ENCODE data around the gene ADIPOQ.
"Not testable (repeated sequence)": the region's sequence is repeated elsewhere in the genome, so short reads cannot be mapped to it uniquely, and the experiment has no call there.

The ADIPOQ gene

GRCh38 chr3:186842426-186843038 is at the start of gene ADIPOQ:
Gene ADIPOQ, plus strand, starts transcription at chr3:186842710. Its CDS starts 10,349 bp downstream, at chr3:186853059.
- Mint-ChIP-seq H3K27ac (no peak within 1 kb of the TSS), H3K36me3 (no peaks in the 10 kb centered on the region), H3K27me3 (peaks cover 23% of the 10 kb centered on the region), H3K4me1 (no peaks in the 10 kb centered on the region), H3K4me3 (no peak within 1 kb of the TSS), H3K9me3 (no peaks in the 10 kb centered on the region)
- no peak for ATAC-seq

DNA sequence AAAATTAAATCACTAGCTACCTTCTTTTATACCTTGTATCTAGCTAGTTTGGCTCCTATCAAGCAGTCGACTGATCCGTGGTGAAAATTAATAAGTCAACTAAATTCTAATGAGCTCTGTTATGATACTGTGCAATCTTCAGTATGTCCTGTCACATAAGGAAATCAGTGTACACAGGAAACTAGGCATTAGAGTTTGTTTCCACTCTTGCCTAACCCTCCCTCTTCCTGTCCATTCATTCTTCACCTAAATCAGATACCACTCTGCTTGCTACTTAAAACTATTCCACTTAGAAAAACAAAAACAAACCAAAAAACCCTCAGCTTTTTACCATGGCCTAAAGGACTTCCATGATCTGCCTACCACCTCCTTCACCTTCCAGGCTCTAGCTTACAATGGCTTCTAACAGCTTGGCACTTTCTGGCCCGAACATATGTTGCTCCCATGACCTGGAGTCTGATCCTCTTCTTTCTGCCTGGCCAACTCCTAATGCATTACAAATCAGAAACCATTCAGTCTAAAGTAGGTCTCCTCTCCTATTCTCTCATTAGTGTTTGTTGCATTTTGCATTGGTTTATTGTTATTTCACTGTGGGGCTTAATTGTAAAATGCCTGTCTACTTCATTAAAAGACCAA is 44.2 kb upstream of the ADIPOQ start:
- ATAC-seq, result no peak
- H3K36me3 Mint-ChIP-seq, result peaks cover 35% of the 10 kb centered on the region
- H3K27me3 Mint-ChIP-seq, result no peaks in the 10 kb centered on the region
- no peak overlapping the region for H3K4me3 Mint-ChIP-seq
- H3K9me3 Mint-ChIP-seq, result no peaks in the 10 kb centered on the region
- no peak overlapping the region for H3K27ac Mint-ChIP-seq
- peaks cover 6% of the 10 kb centered on the region for H3K4me1 Mint-ChIP-seq

- Mint-ChIP-seq H3K4me1 (peaks cover 9% of the 10 kb centered on the region), H3K36me3 (peaks cover 21% of the 10 kb centered on the region)
Measured at GRCh38 chr3:186800285-186800684, 42.2 kb upstream of the ADIPOQ start.

GRCh38 chr3:186802701-186803100 is 39.8 kb upstream of the ADIPOQ start:
- H3K27ac Mint-ChIP-seq, result no peak overlapping the region
- H3K27me3 Mint-ChIP-seq, result no peaks in the 10 kb centered on the region
- H3K4me1 Mint-ChIP-seq, result peaks cover 17% of the 10 kb centered on the region
- H3K36me3 Mint-ChIP-seq, result peaks cover 8% of the 10 kb centered on the region
- no peaks in the 10 kb centered on the region for H3K9me3 Mint-ChIP-seq
- no peak for ATAC-seq
- no peak overlapping the region for H3K4me3 Mint-ChIP-seq

More at GRCh38 chr3:186800285-186800684, 42.2 kb upstream of the ADIPOQ start:
- Mint-ChIP-seq H3K9me3 (no peaks in the 10 kb centered on the region), H3K27me3 (no peaks in the 10 kb centered on the region), H3K4me3 (no peak overlapping the region), H3K27ac (no peak overlapping the region)
- ATAC-seq, result no peak

DNA sequence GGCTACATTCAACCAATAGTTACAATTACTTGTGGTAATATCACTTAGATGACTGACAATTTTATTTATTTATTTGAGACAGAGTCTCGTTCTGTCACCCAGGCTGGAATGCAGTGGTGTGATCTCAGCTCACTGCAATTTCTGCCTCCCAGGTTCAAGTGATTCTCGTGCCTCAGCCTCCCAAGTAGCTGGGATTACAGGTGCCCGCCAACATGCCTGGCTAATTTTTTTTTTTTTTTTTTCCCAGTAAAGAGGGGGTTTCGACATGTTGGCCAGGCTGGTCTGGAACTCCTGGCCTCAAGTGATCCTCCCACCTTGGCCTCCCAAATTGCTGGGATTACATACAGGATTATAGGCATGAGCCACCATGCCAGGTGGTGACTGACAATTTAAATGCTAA is 39.1 kb upstream of the ADIPOQ start:
- H3K4me3 Mint-ChIP-seq, H3K9me3 Mint-ChIP-seq, H3K36me3 Mint-ChIP-seq, H3K27ac Mint-ChIP-seq, H3K27me3 Mint-ChIP-seq, ATAC-seq: not testable (repeated sequence)
- peaks cover 14% of the 10 kb centered on the region for H3K4me1 Mint-ChIP-seq

- peaks cover 11% of the 10 kb centered on the region for H3K4me1 Mint-ChIP-seq
- peak; percentile 96 for ATAC-seq
- no peaks in the 10 kb centered on the region for H3K36me3 Mint-ChIP-seq
- no peaks in the 10 kb centered on the region for H3K27me3 Mint-ChIP-seq
- H3K4me3 Mint-ChIP-seq, result peak within 1 kb of the TSS; percentile 90
- H3K9me3 Mint-ChIP-seq, result no peaks in the 10 kb centered on the region
- H3K27ac Mint-ChIP-seq, result peak within 1 kb of the TSS; percentile 86
Measured at GRCh38 chr3:186806089-186807055, 36.1 kb upstream of the ADIPOQ start, which contains the start of gene RFC4. Gene RFC4, minus strand, starts transcription at chr3:186806482. Its CDS starts 1,769 bp downstream, at chr3:186804713.

DNA sequence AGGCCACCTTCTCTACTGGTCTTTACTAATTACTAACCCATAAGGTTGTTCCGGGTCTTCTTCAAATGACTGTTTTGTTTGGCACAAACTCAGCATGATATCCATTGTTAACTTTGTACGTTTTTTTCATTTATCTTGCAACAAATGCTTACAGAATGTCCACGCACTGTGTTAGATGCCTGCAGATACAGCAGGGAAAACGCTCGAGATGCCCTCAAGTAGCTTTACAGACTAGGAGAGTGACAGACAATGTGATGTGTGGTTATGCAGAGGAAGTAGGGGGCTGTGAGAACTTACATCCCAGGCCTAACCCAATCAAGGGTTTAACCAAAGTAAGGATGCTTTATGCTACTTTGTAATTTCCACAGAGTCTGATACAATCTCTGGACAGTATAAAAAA is 35.3 kb upstream of the ADIPOQ start:
- Mint-ChIP-seq H3K27me3 (no peaks in the 10 kb centered on the region), H3K36me3 (no peaks in the 10 kb centered on the region), H3K9me3 (no peaks in the 10 kb centered on the region), H3K4me1 (peaks cover 11% of the 10 kb centered on the region), H3K4me3 (peak overlapping the region; percentile 90), H3K27ac (peak overlapping the region; percentile 86)
- no peak for ATAC-seq

DNA sequence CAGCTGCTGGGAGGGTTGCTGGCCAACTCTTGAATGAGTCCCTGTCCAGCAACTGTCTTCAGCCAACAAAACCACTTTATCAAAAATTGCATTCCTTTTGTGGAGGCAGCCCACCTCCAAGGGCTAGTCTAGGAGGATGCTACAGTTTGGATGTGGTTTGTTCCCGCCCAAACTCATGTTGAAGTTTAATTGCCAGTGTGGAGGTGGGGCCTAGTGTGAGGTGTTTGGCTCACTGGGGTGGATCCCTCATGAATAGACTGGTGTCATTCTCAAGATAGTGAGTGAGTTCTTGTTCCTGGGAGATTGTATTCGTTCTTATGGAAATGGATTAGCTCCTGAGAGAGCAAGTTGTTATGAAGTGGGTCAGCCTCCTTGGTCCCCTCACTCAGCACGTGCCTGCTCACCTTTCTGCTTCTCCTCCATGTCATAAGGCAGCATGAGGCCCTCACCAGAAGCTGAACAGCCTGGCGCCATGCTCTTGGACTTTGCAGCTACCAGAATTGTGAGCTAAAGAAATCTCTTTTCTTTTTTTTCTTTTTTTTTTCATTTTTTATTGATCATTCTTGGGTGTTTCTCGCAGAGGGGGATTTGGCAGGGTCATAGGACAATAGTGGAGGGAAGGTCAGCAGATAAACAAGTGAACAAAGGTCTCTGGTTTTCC is 32.0 kb upstream of the ADIPOQ start:
- Mint-ChIP-seq H3K27ac (no peak overlapping the region), H3K9me3 (no peaks in the 10 kb centered on the region), H3K4me1 (peaks cover 7% of the 10 kb centered on the region), H3K36me3 (no peaks in the 10 kb centered on the region), H3K4me3 (no peak overlapping the region), H3K27me3 (no peaks in the 10 kb centered on the region)
- ATAC-seq, result no peak

DNA sequence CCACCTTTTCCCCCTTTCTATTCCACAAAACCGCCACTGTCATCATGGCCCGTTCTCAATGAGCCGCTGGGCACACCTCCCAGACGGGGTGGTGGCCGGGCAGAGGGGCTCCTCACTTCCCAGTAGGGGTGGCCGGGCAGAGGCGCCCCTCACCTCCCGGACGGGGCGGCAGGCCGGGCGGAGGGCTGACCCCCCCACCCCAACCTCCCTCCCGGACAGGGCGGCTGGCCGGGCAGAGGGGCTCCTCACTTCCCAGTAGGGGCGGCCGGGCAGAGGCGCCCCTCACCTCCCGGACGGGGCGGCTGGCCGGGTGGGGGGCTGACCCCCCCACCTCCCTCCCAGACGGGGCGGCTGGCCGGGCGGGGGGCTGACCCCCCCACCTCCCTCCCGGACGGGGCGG is 31.2 kb upstream of the ADIPOQ start:
- not testable (repeated sequence) for H3K36me3 Mint-ChIP-seq, H3K27ac Mint-ChIP-seq, H3K4me3 Mint-ChIP-seq, H3K9me3 Mint-ChIP-seq, H3K4me1 Mint-ChIP-seq, H3K27me3 Mint-ChIP-seq, ATAC-seq

DNA sequence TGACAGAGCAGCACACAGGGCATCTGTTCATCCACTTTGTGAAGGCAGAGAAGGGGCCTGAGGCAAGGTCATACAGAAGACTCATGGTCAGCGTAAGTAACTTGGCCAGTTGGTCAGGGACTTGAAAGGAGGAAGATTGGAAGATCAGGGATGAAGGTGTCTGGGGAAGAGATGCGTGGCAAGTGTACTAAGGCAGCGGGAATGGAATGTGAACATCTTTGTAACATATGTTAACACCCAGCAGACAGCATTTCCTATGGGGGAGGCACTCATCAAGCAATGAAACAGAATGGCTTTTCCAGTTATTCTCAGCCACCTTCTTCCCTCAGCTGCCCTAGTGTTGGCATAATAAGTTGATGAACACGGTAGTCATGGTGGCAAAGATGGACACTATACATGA is 28.4 kb upstream of the ADIPOQ start:
- Mint-ChIP-seq H3K36me3 (no peaks in the 10 kb centered on the region), H3K4me3 (no peak overlapping the region), H3K9me3 (no peaks in the 10 kb centered on the region), H3K27ac (no peak overlapping the region), H3K27me3 (no peaks in the 10 kb centered on the region), H3K4me1 (no peaks in the 10 kb centered on the region)
- no peak for ATAC-seq

- Mint-ChIP-seq H3K4me1 (no peaks in the 10 kb centered on the region), H3K36me3 (no peaks in the 10 kb centered on the region), H3K27ac (no peak overlapping the region), H3K9me3 (no peaks in the 10 kb centered on the region), H3K27me3 (no peaks in the 10 kb centered on the region), H3K4me3 (no peak overlapping the region)
- ATAC-seq, result no peak
Measured at GRCh38 chr3:186815435-186815834, 27.1 kb upstream of the ADIPOQ start.

GRCh38 chr3:186818516-186818915 is 24.0 kb upstream of the ADIPOQ start:
- no peak overlapping the region for H3K27ac Mint-ChIP-seq
- no peaks in the 10 kb centered on the region for H3K27me3 Mint-ChIP-seq
- H3K9me3 Mint-ChIP-seq, result no peaks in the 10 kb centered on the region
- no peaks in the 10 kb centered on the region for H3K36me3 Mint-ChIP-seq
- H3K4me3 Mint-ChIP-seq, result no peak overlapping the region
- H3K4me1 Mint-ChIP-seq, result no peaks in the 10 kb centered on the region
- ATAC-seq, result no peak

DNA sequence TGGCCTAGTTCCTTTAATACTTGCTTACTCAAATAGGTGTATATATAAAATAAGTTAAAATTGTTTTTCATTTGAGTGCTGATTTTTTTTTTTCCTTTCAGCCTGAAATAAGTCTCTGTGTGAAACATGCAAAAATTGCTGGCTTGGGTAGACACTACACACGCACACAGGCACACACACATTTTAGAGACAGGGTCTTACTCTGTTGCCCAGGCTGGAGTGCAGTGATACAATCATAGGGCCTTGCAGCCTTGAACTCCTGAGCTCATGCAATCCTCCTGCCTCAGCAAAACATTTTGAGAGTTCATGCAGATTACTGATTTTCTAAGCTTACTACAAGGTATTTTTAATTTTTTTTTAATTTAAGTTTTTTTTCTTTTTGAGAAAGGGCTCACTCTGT is 23.6 kb upstream of the ADIPOQ start:
- Mint-ChIP-seq H3K36me3 (no peaks in the 10 kb centered on the region), H3K4me3 (no peak overlapping the region), H3K4me1 (no peaks in the 10 kb centered on the region), H3K9me3 (no peaks in the 10 kb centered on the region), H3K27ac (no peak overlapping the region), H3K27me3 (no peaks in the 10 kb centered on the region)
- no peak for ATAC-seq

GRCh38 chr3:186821429-186822387 is 20.8 kb upstream of the ADIPOQ start:
- H3K4me3 Mint-ChIP-seq, result no peak overlapping the region
- peaks cover 23% of the 10 kb centered on the region for H3K4me1 Mint-ChIP-seq
- peaks cover 26% of the 10 kb centered on the region for H3K27me3 Mint-ChIP-seq
- no peaks in the 10 kb centered on the region for H3K36me3 Mint-ChIP-seq
- ATAC-seq, result no peak
- no peaks in the 10 kb centered on the region for H3K9me3 Mint-ChIP-seq
- no peak overlapping the region for H3K27ac Mint-ChIP-seq

Data from stimulated activated memory B cell treated with anti-CD40 and anti-IgM and Interleukin-4, amounts not matched to agents 10 μg/mL and 1 μg/mL and 100 μg/mL, for 72 hours (primary cell).